GM23338 (cell line): Measurements from ENCODE around the gene MCTP2. TPM values are rescaled to one million over a fixed set of nuclear protein-coding genes. Genes with fewer than 3 reads are reported as not detected.

ENCODE experiments used
- ATAC-seq: fragments of 200-7000 bp; cut with Tn5 transposase; 3 replicates; pipeline ENCODE4 v1.9.1; 2020
- DNase-seq: peaks from one replicate; pipeline ENCODE4 v3.0.0-alpha.2; 2015; ENCODE audit warnings: low spot score
- H2AFZ ChIP-seq: fragments of 200-600 bp; sonication (generic); 2 replicates; pipeline ENCODE4 v1.8.0; 2016; ENCODE audit warnings: antibody characterized with exemption, mild to moderate bottlenecking, moderate library complexity
- H3F3A ChIP-seq: fragments of 200-600 bp; sonication (generic); replicated peaks from 2 replicates; pipeline ENCODE4 v1.8.0; 2017; ENCODE audit warnings: antibody characterized with exemption, mixed run types, low read depth
- H3K27ac ChIP-seq: fragments of 200-600 bp; sonication (generic); 2 replicates; pipeline ENCODE4 v1.6.1; 2016; ENCODE audit warnings: low read depth
- H3K27me3 ChIP-seq: fragments of 200-600 bp; sonication (generic); 2 replicates; pipeline ENCODE4 v1.8.0; 2016; ENCODE audit warnings: mild to moderate bottlenecking, mixed run types, moderate library complexity; ENCODE audit not compliant: insufficient read depth
- H3K36me3 ChIP-seq: fragments of 200-600 bp; sonication (generic); 2 replicates; pipeline ENCODE4 v1.8.0; 2016; ENCODE audit warnings: mild to moderate bottlenecking; ENCODE audit not compliant: insufficient read depth
- H3K4me1 ChIP-seq: fragments of 200-600 bp; sonication (generic); 2 replicates; pipeline ENCODE4 v1.8.0; 2016; ENCODE audit warnings: mild to moderate bottlenecking, moderate library complexity; ENCODE audit not compliant: insufficient read depth
- H3K4me2 ChIP-seq: fragments of 200-600 bp; sonication (generic); 2 replicates; pipeline ENCODE4 v1.7.1; 2017; ENCODE audit warnings: mixed run types
- H3K4me3 ChIP-seq: fragments of 200-600 bp; sonication (generic); 2 replicates; pipeline ENCODE4 v1.6.1; 2016; ENCODE audit warnings: mixed run types
- H3K79me2 ChIP-seq: fragments of 200-600 bp; sonication (generic); replicated peaks from 2 replicates; pipeline ENCODE4 v1.8.0; 2017; ENCODE audit warnings: mild to moderate bottlenecking; ENCODE audit not compliant: insufficient read depth
- H3K9me2 ChIP-seq: fragments of 200-600 bp; sonication (generic); 2 replicates; pipeline ENCODE4 v1.8.0; 2017; ENCODE audit not compliant: insufficient read depth
- H4K20me1 ChIP-seq: fragments of 200-600 bp; sonication (generic); replicated peaks from 2 replicates; pipeline ENCODE4 v1.8.0; 2017; ENCODE audit warnings: mild to moderate bottlenecking; ENCODE audit not compliant: insufficient read depth
- H3K27ac Mint-ChIP-seq: 2 replicates; pipeline ENCODE4 v1.8.0; 2020; ENCODE audit warnings: inconsistent platforms, mild to moderate bottlenecking, moderate library complexity, mixed read lengths
- H3K27me3 Mint-ChIP-seq: 3 replicates; pipeline ENCODE4 v1.8.0; 2022; ENCODE audit warnings: low read depth, mild to moderate bottlenecking, moderate library complexity, mixed read lengths, inconsistent platforms; ENCODE audit not compliant: insufficient read depth, poor library complexity
- H3K36me3 Mint-ChIP-seq: 3 replicates; pipeline ENCODE4 v1.8.0; 2021; ENCODE audit warnings: low read depth, mild to moderate bottlenecking, inconsistent platforms, moderate library complexity, mixed read lengths
- H3K4me1 Mint-ChIP-seq: 3 replicates; pipeline ENCODE4 v1.8.0; 2020; ENCODE audit warnings: mild to moderate bottlenecking, inconsistent platforms, mixed read lengths
- H3K4me3 Mint-ChIP-seq: 3 replicates; pipeline ENCODE4 v1.8.0; 2021; ENCODE audit warnings: moderate library complexity, mild to moderate bottlenecking, inconsistent platforms, mixed read lengths
- H3K9me3 Mint-ChIP-seq: 3 replicates; pipeline ENCODE4 v1.8.0; 2020; ENCODE audit warnings: moderate library complexity, mild to moderate bottlenecking, inconsistent platforms, mixed read lengths
- CREB1 ChIP-seq: fragments of 250-450 bp; sonication (Bioruptor Pico); IDR thresholded peaks from 2 replicates; pipeline ENCODE4 v1.5.0; 2020; ENCODE audit warnings: low read depth, mild to moderate bottlenecking, moderate library complexity
- EZH2 ChIP-seq: fragments of 200-600 bp; sonication (generic); IDR thresholded peaks from one replicate; pipeline ENCODE4 v1.8.0; 2017; ENCODE audit warnings: antibody characterized with exemption, mild to moderate bottlenecking, low read depth; ENCODE audit not compliant: unreplicated experiment
- EZH2phosphoT487 ChIP-seq: fragments of 200-600 bp; sonication (generic); IDR thresholded peaks from one replicate; pipeline ENCODE4 v1.8.1; 2018; ENCODE audit warnings: antibody characterized with exemption; ENCODE audit not compliant: unreplicated experiment
- JUNB ChIP-seq: IDR thresholded peaks from one replicate; pipeline ENCODE4 v1.6.1; 2016; ENCODE audit warnings: antibody characterized with exemption; ENCODE audit not compliant: unreplicated experiment
- NANOG ChIP-seq: IDR thresholded peaks from 2 replicates; pipeline ENCODE4 v1.6.1; 2016; ENCODE audit warnings: antibody characterized with exemption, borderline replicate concordance
- POLR2AphosphoS5 ChIP-seq: IDR thresholded peaks from 2 replicates; pipeline ENCODE4 v1.6.1; 2016; ENCODE audit warnings: antibody characterized with exemption, low read depth
- STAT1 ChIP-seq: IDR thresholded peaks from one replicate; pipeline ENCODE4 v1.6.1; 2016; ENCODE audit warnings: antibody characterized with exemption; ENCODE audit not compliant: unreplicated experiment
- ZNF114 ChIP-seq: fragments of 250-450 bp; sonication (Bioruptor Pico); IDR thresholded peaks from 2 replicates; pipeline ENCODE4 v1.5.0; 2020; ENCODE audit warnings: mild to moderate bottlenecking, moderate library complexity
- ZNF331 ChIP-seq: fragments of 250-450 bp; sonication (Bioruptor Pico); IDR thresholded peaks from 2 replicates; pipeline ENCODE4 v1.5.0; 2020; ENCODE audit warnings: low read depth, mild to moderate bottlenecking, moderate library complexity
- polyA plus RNA-seq: library from polyadenylated mRNA; unstranded; fragments of >200 nt; fragmentation: Nextera tagmentation; extraction: Ambion mirVana; gene quantifications from 2 replicates; pipeline ENCODE4 v1.2.1, GENCODE V29; 2016
- total RNA-seq: library from RNA; depleted of rRNA; stranded (reverse); fragments of >200 nt; shearing (Covaris generic); gene quantifications from 2 replicates; pipeline ENCODE4 v1.2.3, GENCODE V29; 2014
- TF ChIP-seq, protein P1 (sequence below), 2 experiments: fragments of 200-600 bp in 1 of 2; sonication (generic) in 1 of 2; conservative IDR thresholded peaks; 2 replicates each; pipeline versions ENCODE4 v1.5.1 to v1.6.1; 2016 to 2017; ENCODE audit warnings: antibody characterized with exemption in 2 of 2, low read depth in 2 of 2, mild to moderate bottlenecking in 2 of 2, moderate library complexity in 1 of 2
- TF ChIP-seq, protein P2 (sequence below): fragments of 250-450 bp; sonication (Bioruptor Pico); IDR thresholded peaks from 2 replicates; pipeline ENCODE4 v1.5.0; 2020; ENCODE audit warnings: mild to moderate bottlenecking, moderate library complexity
- TF ChIP-seq, protein P3 (sequence below): IDR thresholded peaks from one replicate; pipeline ENCODE4 v1.6.1; 2018; ENCODE audit warnings: antibody characterized with exemption; ENCODE audit not compliant: unreplicated experiment
- TF ChIP-seq, protein P4 (sequence below): IDR thresholded peaks from 2 replicates; pipeline ENCODE4 v1.6.1; 2016; ENCODE audit warnings: antibody characterized with exemption

MCTP2 gene
- total and polyA plus RNA-seq, 2 experiments from 2014 or later = 1.8 to 5.5 TPM

DNA sequence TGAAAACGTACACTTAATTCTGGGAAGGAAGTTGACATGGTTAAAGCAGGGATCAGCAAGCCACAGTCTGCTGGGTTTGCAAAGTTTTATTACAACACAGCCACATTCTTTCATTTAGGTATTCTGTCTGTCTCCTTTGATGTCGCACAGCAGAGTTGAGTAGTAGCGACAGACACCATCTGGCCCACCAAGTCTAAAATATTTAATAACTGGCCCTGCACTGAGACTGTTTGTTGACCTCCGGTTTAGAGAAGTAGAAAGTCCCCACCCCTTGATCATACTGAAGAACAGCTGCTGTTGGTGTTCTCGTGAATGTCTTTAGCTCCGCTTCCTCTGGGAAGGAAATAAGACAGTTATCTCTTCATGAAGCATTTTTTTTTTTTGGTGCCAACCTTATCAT, 66.2 kb downstream of the MCTP2 start:
- no peaks in the 10 kb centered on the region; the same call in 2 of the 3 replicates for H3K4me1 Mint-ChIP-seq
- no peak for TF ChIP-seq NANOG
- TF ChIP-seq, protein P1, sequence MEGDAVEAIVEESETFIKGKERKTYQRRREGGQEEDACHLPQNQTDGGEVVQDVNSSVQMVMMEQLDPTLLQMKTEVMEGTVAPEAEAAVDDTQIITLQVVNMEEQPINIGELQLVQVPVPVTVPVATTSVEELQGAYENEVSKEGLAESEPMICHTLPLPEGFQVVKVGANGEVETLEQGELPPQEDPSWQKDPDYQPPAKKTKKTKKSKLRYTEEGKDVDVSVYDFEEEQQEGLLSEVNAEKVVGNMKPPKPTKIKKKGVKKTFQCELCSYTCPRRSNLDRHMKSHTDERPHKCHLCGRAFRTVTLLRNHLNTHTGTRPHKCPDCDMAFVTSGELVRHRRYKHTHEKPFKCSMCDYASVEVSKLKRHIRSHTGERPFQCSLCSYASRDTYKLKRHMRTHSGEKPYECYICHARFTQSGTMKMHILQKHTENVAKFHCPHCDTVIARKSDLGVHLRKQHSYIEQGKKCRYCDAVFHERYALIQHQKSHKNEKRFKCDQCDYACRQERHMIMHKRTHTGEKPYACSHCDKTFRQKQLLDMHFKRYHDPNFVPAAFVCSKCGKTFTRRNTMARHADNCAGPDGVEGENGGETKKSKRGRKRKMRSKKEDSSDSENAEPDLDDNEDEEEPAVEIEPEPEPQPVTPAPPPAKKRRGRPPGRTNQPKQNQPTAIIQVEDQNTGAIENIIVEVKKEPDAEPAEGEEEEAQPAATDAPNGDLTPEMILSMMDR (conservative IDR thresholded peaks at IDR 0.05; ENCODE audit: low read depth in 2 of 2) = no peak
- TF ChIP-seq EZH2 = no peak
- TF ChIP-seq, protein P2, sequence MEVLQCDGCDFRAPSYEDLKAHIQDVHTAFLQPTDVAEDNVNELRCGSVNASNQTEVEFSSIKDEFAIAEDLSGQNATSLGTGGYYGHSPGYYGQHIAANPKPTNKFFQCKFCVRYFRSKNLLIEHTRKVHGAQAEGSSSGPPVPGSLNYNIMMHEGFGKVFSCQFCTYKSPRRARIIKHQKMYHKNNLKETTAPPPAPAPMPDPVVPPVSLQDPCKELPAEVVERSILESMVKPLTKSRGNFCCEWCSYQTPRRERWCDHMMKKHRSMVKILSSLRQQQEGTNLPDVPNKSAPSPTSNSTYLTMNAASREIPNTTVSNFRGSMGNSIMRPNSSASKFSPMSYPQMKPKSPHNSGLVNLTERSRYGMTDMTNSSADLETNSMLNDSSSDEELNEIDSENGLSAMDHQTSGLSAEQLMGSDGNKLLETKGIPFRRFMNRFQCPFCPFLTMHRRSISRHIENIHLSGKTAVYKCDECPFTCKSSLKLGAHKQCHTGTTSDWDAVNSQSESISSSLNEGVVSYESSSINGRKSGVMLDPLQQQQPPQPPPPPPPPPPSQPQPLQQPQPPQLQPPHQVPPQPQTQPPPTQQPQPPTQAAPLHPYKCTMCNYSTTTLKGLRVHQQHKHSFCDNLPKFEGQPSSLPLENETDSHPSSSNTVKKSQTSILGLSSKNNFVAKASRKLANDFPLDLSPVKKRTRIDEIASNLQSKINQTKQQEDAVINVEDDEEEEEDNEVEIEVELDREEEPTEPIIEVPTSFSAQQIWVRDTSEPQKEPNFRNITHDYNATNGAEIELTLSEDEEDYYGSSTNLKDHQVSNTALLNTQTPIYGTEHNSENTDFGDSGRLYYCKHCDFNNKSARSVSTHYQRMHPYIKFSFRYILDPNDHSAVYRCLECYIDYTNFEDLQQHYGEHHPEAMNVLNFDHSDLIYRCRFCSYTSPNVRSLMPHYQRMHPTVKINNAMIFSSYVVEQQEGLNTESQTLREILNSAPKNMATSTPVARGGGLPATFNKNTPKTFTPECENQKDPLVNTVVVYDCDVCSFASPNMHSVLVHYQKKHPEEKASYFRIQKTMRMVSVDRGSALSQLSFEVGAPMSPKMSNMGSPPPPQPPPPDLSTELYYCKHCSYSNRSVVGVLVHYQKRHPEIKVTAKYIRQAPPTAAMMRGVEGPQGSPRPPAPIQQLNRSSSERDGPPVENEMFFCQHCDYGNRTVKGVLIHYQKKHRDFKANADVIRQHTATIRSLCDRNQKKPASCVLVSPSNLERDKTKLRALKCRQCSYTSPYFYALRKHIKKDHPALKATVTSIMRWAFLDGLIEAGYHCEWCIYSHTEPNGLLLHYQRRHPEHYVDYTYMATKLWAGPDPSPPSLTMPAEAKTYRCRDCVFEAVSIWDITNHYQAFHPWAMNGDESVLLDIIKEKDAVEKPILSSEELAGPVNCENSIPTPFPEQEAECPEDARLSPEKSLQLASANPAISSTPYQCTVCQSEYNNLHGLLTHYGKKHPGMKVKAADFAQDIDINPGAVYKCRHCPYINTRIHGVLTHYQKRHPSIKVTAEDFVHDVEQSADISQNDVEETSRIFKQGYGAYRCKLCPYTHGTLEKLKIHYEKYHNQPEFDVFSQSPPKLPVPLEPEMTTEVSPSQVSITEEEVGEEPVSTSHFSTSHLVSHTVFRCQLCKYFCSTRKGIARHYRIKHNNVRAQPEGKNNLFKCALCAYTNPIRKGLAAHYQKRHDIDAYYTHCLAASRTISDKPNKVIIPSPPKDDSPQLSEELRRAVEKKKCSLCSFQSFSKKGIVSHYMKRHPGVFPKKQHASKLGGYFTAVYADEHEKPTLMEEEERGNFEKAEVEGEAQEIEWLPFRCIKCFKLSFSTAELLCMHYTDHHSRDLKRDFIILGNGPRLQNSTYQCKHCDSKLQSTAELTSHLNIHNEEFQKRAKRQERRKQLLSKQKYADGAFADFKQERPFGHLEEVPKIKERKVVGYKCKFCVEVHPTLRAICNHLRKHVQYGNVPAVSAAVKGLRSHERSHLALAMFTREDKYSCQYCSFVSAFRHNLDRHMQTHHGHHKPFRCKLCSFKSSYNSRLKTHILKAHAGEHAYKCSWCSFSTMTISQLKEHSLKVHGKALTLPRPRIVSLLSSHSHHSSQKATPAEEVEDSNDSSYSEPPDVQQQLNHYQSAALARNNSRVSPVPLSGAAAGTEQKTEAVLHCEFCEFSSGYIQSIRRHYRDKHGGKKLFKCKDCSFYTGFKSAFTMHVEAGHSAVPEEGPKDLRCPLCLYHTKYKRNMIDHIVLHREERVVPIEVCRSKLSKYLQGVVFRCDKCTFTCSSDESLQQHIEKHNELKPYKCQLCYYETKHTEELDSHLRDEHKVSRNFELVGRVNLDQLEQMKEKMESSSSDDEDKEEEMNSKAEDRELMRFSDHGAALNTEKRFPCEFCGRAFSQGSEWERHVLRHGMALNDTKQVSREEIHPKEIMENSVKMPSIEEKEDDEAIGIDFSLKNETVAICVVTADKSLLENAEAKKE (CRISPR knock-in tag) = no peak
- TF ChIP-seq ZNF114 (CRISPR knock-in tag) = no peak
- TF ChIP-seq, protein P3, sequence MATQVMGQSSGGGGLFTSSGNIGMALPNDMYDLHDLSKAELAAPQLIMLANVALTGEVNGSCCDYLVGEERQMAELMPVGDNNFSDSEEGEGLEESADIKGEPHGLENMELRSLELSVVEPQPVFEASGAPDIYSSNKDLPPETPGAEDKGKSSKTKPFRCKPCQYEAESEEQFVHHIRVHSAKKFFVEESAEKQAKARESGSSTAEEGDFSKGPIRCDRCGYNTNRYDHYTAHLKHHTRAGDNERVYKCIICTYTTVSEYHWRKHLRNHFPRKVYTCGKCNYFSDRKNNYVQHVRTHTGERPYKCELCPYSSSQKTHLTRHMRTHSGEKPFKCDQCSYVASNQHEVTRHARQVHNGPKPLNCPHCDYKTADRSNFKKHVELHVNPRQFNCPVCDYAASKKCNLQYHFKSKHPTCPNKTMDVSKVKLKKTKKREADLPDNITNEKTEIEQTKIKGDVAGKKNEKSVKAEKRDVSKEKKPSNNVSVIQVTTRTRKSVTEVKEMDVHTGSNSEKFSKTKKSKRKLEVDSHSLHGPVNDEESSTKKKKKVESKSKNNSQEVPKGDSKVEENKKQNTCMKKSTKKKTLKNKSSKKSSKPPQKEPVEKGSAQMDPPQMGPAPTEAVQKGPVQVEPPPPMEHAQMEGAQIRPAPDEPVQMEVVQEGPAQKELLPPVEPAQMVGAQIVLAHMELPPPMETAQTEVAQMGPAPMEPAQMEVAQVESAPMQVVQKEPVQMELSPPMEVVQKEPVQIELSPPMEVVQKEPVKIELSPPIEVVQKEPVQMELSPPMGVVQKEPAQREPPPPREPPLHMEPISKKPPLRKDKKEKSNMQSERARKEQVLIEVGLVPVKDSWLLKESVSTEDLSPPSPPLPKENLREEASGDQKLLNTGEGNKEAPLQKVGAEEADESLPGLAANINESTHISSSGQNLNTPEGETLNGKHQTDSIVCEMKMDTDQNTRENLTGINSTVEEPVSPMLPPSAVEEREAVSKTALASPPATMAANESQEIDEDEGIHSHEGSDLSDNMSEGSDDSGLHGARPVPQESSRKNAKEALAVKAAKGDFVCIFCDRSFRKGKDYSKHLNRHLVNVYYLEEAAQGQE = no peak
- TF ChIP-seq, protein P4, sequence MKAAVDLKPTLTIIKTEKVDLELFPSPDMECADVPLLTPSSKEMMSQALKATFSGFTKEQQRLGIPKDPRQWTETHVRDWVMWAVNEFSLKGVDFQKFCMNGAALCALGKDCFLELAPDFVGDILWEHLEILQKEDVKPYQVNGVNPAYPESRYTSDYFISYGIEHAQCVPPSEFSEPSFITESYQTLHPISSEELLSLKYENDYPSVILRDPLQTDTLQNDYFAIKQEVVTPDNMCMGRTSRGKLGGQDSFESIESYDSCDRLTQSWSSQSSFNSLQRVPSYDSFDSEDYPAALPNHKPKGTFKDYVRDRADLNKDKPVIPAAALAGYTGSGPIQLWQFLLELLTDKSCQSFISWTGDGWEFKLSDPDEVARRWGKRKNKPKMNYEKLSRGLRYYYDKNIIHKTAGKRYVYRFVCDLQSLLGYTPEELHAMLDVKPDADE = no peak
- TF ChIP-seq ZNF331 (CRISPR knock-in tag) = no peak
- no peak for TF ChIP-seq CREB1
- no peak for TF ChIP-seq JUNB
- no peak for TF ChIP-seq POLR2AphosphoS5
- no peak for TF ChIP-seq STAT1
- no peak for TF ChIP-seq EZH2phosphoT487
- ATAC-seq = no peak

More for the DNA sequence above, 66.2 kb downstream of the MCTP2 start:
- Mint-ChIP-seq H3K27me3 (no peaks in the 10 kb centered on the region), H3K4me3 (no peak overlapping the region), H3K9me3 (peaks cover 4% of the 10 kb centered on the region; the same call in 1 of the 3 replicates), H3K27ac (no peak overlapping the region), H3K36me3 (peaks cover 6% of the 10 kb centered on the region; the same call in 2 of the 3 replicates)
- H3K4me3 ChIP-seq = no peak overlapping the region
- H4K20me1 ChIP-seq = no peaks in the 10 kb centered on the region
- no peak for DNase-seq
- H3K36me3 ChIP-seq = no peaks in the 10 kb centered on the region
- H3F3A ChIP-seq = no peaks in the 10 kb centered on the region
- no peak overlapping the region for H3K27ac ChIP-seq
- no peak overlapping the region for H2AFZ ChIP-seq
- H3K4me1 ChIP-seq = no peaks in the 10 kb centered on the region
- H3K9me2 ChIP-seq = 0 out of 2 replicates have a peak, but pooled peaks cover 3% of the 10 kb centered on the region
- H3K27me3 ChIP-seq = no peaks in the 10 kb centered on the region
- no peak overlapping the region for H3K4me2 ChIP-seq
- H3K79me2 ChIP-seq = no peaks in the 10 kb centered on the region
